ENCODE data around the gene DLL4.

DNA sequence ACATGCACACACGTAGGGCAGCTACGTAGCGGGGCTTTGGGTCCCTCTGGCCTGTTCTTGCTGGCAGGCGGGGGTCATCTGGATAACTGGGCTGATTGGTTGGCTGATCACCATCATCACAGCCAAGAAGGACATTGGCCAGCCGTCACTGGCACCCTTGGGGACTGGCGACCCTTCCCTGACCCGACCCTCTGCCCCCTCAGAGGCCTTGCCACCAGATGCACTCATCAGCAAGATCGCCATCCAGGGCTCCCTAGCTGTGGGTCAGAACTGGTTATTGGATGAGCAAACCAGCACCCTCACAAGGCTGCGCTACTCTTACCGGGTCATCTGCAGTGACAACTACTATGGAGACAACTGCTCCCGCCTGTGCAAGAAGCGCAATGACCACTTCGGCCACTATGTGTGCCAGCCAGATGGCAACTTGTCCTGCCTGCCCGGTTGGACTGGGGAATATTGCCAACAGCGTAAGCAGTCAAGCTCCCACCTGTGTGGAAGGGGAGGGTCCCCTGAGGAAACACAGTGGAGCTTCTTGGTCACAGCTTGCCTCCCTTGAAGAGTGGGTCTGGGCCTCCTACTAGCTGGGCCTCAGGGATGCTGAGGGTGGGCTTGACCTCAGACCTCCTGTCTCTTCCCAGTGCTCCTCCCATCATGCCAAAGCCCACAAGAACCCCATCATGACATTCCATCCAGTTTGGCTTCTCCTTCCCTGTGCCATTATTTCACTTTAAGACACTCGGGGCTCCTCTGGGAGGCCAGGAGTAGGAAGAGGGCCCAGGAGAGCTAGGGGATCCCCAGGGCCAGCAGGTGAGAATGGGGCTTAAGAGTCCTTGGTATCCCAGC lies 2.4 kb downstream of the DLL4 start:
- TF ChIP-seq EZH2phosphoT487 (IDR thresholded peaks at IDR 0.05; ENCODE audit: insufficient read depth, low read depth) = no peak
- no peak for TF ChIP-seq EZH2 (IDR thresholded peaks at IDR 0.05; ENCODE audit: insufficient read depth, poor library complexity, severe bottlenecking)

All from GM23248 (cell line).